ENCODE results near the gene NUS1. TPM values are rescaled to one million over a fixed set of nuclear protein-coding genes. Genes with fewer than 3 reads are reported as not detected.
"Not testable (repeated sequence)": the region's sequence is repeated elsewhere in the genome, so short reads cannot be mapped to it uniquely, and the experiment has no call there.

The NUS1 gene
- total and polyA plus RNA-seq, 2 of the 4 experiments (the other 2 are of a cell fraction) = 11.8 to 19.6 TPM

GRCh38 chr6:117674503-117674902 lies 766 bp upstream of the NUS1 start:
- Histone ChIP-seq H3K9me3 (ENCODE audit: control insufficient read depth, insufficient read depth, low read length) (no peaks in the 10 kb centered on the region), H3K4me2 (ENCODE audit: low read depth, low read length) (peak overlapping the region; percentile 81), H3K4ac (ENCODE audit: low read depth, low read length) (no peak overlapping the region), H2BK15ac (ENCODE audit: low read depth, low read length) (no peak overlapping the region), H3K9ac (ENCODE audit: low read depth, low read length) (no peak overlapping the region), H3K27me3 (ENCODE audit: control insufficient read depth, insufficient read depth, low read length) (no peaks in the 10 kb centered on the region), H4K5ac (ENCODE audit: low read depth, low read length) (no peak overlapping the region), H4K8ac (ENCODE audit: low read depth in 2 of 2, low read length in 2 of 2) (peak overlapping the region; percentile 65 to 86; a peak in 3 of 4 replicates), H3K18ac (ENCODE audit: low read depth, low read length) (no peak overlapping the region), H2BK120ac (ENCODE audit: low read depth, low read length) (no peak overlapping the region), H3K14ac (replicated peaks; ENCODE audit: low read depth, low read length) (no peak overlapping the region), H3K9me1 (ENCODE audit: insufficient read depth, low read length) (peaks cover 5% of the 10 kb centered on the region; the same call in 1 of the 2 replicates), H2AK5ac (ENCODE audit: low read depth, low read length) (no peak overlapping the region), H4K20me1 (ENCODE audit: insufficient read depth, low read length) (peaks cover 27% of the 10 kb centered on the region), H3K56ac (ENCODE audit: extremely low read depth, insufficient read depth, low read length) (no peak overlapping the region), H3K23ac (ENCODE audit: low read depth, low read length) (peak overlapping the region; percentile 56; the same call in 1 of the 2 replicates), H2AFZ (replicated peaks; ENCODE audit: low read length, poor library complexity) (peak overlapping the region; percentile 95), H3K27ac (ENCODE audit: insufficient read depth, low read length) (no peak overlapping the region), H3K36me3 (ENCODE audit: control insufficient read depth, insufficient read depth, low read length) (no peaks in the 10 kb centered on the region; the same call in 1 of the 2 replicates), H3K4me1 (ENCODE audit: control insufficient read depth, insufficient read depth, low read length) (peaks cover 5% of the 10 kb centered on the region; the same call in 1 of the 2 replicates), H3K79me1 (ENCODE audit: low read depth in 1 of 2, low read length in 2 of 2) (peaks cover 7 to 23% of the 10 kb centered on the region in 2 experiments; a peak in 3 of 4 replicates), H3K4me3 (ENCODE audit: insufficient read depth, low read depth, low read length) (peak overlapping the region; percentile 51; the same call in 1 of the 2 replicates), H2AK9ac (replicated peaks; ENCODE audit: low read depth, low read length, poor library complexity) (no peak overlapping the region), H4K91ac (ENCODE audit: insufficient read depth, low read depth, low read length) (no peak overlapping the region), H2BK20ac (ENCODE audit: low read depth, low read length) (no peak overlapping the region), H2BK5ac (ENCODE audit: low read depth, low read length, poor library complexity, severe bottlenecking) (no peak overlapping the region)
- WGBS, 2 experiments (ENCODE audit: extremely low coverage in 2 of 2, insufficient read length in 1 of 2) = no CpG with 5 or more reads among the region's 10 CpGs
- ATAC-seq (ENCODE audit: low read depth) (no peak), DNase-seq (no peak)
- ChIA-PET CTCF (no interaction called here), POLR2A (ENCODE audit: unreplicated experiment) (no interaction called here)
- in situ Hi-C loops (cut with MboI; ENCODE audit: low sequenced_read_pairs) (no loop called here), dilution Hi-C loops (cut with HindIII; ENCODE audit: low sequenced_read_pairs, unreplicated experiment) (no loop called here), intact Hi-C loops (cut with micrococcal nuclease) (no loop called here)
- no TSS peak for BruUV-seq (replicated peaks)
- no peak for TF ChIP-seq NFE2L2 (IDR thresholded peaks at IDR 0.05; ENCODE audit: low read depth, low read length)
- no peak for TF ChIP-seq POLR2A (IDR thresholded peaks at IDR 0.05; ENCODE audit: low read depth, low read length)
- no peak for TF ChIP-seq MAZ (IDR thresholded peaks at IDR 0.05; ENCODE audit: borderline replicate concordance, low read depth, low read length)
- TF ChIP-seq RFX5 (IDR thresholded peaks at IDR 0.05; ENCODE audit: low read depth, low read length) = no peak
- no peak for TF ChIP-seq MXI1 (IDR thresholded peaks at IDR 0.05; ENCODE audit: borderline replicate concordance, low read depth, low read length)
- TF ChIP-seq MAFK (IDR thresholded peaks at IDR 0.05; ENCODE audit: low read depth, low read length) = no peak
- no peak for TF ChIP-seq CEBPB (IDR thresholded peaks at IDR 0.05; ENCODE audit: low read depth, low read length)
- TF ChIP-seq CHD1 (IDR thresholded peaks at IDR 0.05; ENCODE audit: low read depth, low read length) = no peak
- TF ChIP-seq FOS (IDR thresholded peaks at IDR 0.05; ENCODE audit: low read depth, low read length) = no peak
- no peak for TF ChIP-seq RAD21 (IDR thresholded peaks at IDR 0.05; ENCODE audit: low read length)

- not testable (repeated sequence) for H2BK120ac ChIP-seq (ENCODE audit: low read depth, low read length)
These were observed 511 bp downstream of the NUS1 start for GRCh38 chr6:117675658-117676301.

More at GRCh38 chr6:117675658-117676301, 511 bp downstream of the NUS1 start:
- H3K27me3 ChIP-seq (ENCODE audit: control insufficient read depth, insufficient read depth, low read length); H2BK20ac ChIP-seq (ENCODE audit: low read depth, low read length); BruUV-seq (replicated peaks); H3K18ac ChIP-seq (ENCODE audit: low read depth, low read length); H3K14ac ChIP-seq (replicated peaks; ENCODE audit: low read depth, low read length); in situ Hi-C loops (cut with MboI; ENCODE audit: low sequenced_read_pairs); H3K56ac ChIP-seq (ENCODE audit: extremely low read depth, insufficient read depth, low read length); H3K23ac ChIP-seq (ENCODE audit: low read depth, low read length); H3K9me3 ChIP-seq (ENCODE audit: control insufficient read depth, insufficient read depth, low read length); H3K4me1 ChIP-seq (ENCODE audit: control insufficient read depth, insufficient read depth, low read length); H3K36me3 ChIP-seq (ENCODE audit: control insufficient read depth, insufficient read depth, low read length); CTCF ChIA-PET; H4K5ac ChIP-seq (ENCODE audit: low read depth, low read length); H2BK15ac ChIP-seq (ENCODE audit: low read depth, low read length); dilution Hi-C loops (cut with HindIII; ENCODE audit: low sequenced_read_pairs, unreplicated experiment); POLR2A ChIA-PET (ENCODE audit: unreplicated experiment); DNase-seq; H2AK5ac ChIP-seq (ENCODE audit: low read depth, low read length); H2AK9ac ChIP-seq (replicated peaks; ENCODE audit: low read depth, low read length, poor library complexity); H4K91ac ChIP-seq (ENCODE audit: insufficient read depth, low read depth, low read length); H3K9me1 ChIP-seq (ENCODE audit: insufficient read depth, low read length); H2BK5ac ChIP-seq (ENCODE audit: low read depth, low read length, poor library complexity, severe bottlenecking): not testable (repeated sequence)
- H4K8ac ChIP-seq (ENCODE audit: low read depth in 2 of 2, low read length in 2 of 2) = peak overlapping the region in 1 of 2 experiments; percentile 62; a peak in 1 of 4 replicates
- WGBS, 2 experiments (ENCODE audit: extremely low coverage in 2 of 2, insufficient read length in 1 of 2) = no CpG with 5 or more reads among the region's 62 CpGs
- peaks cover 36% of the 10 kb centered on the region for H4K20me1 ChIP-seq (ENCODE audit: insufficient read depth, low read length)
- 0 out of 2 replicates have a peak overlapping the region, but pooled peaks have one; percentile 7 for H3K4ac ChIP-seq (ENCODE audit: low read depth, low read length)
- H3K4me2 ChIP-seq (ENCODE audit: low read depth, low read length) = peak overlapping the region; percentile 94
- peak; percentile 61 for ATAC-seq (ENCODE audit: low read depth)
- peak overlapping the region; percentile 75 for H2AFZ ChIP-seq (replicated peaks; ENCODE audit: low read length, poor library complexity)
- H3K4me3 ChIP-seq (ENCODE audit: insufficient read depth, low read depth, low read length) = peak overlapping the region; percentile 51
- peak overlapping the region; percentile 64 for H3K9ac ChIP-seq (ENCODE audit: low read depth, low read length)
- peaks cover 7 to 31% of the 10 kb centered on the region in 2 experiments; a peak in 3 of 4 replicates for H3K79me1 ChIP-seq (ENCODE audit: low read depth in 1 of 2, low read length in 2 of 2)
- intact Hi-C loops (cut with micrococcal nuclease) = loop anchor here (1.0 kb wide), 1 partner anchor 226 kb away; no protein-coding TSS in a partner anchor
- H3K27ac ChIP-seq (ENCODE audit: insufficient read depth, low read length) = peak overlapping the region; percentile 48; the same call in 1 of the 2 replicates

Data from IMR-90 (cell line).